NCI-H146 treated with DMSO at 0.1 percent for 48 hours (cell line): Measurements from ENCODE around the gene CIPC.

Experiments
- DNase-seq: peaks from one replicate; lab custom pipeline; 2025; ENCODE audit not compliant: unreplicated experiment; lab: John Stamatoyannopoulos, UW

CIPC gene

DNA sequence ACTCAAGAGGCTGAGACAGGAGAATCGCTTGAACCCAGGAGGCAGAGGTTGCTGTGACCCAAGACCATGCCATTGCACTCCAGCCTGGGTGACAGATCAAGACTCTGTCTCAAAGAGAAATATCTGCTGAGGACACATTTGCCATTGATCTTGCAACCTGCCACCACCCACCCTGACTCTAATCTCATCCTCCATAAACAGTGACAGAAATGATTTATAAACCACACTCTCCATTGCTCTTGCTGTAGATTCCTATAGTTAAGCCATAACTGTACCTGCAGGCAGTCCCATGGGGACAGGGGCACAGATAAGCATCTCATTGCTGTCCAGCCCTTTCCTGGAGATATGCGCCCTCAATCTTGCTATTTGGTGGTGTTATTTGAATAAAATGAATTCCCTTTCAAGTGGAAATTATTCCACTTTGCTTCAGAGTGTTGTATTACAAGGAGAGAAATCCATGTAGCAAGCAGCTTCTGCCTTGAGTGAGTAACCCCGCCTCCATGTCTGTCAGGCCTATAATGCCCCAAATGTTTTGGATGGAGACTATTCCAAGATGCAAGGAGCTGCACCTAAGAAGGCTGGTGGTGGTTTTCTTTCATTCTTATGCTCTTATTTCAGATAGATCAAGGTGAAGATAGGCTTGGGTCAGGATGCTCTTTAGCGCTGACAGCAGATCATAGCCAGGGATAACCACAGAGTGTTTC is 46.5 kb downstream of the CIPC start:
- no peak for DNase-seq

DNA sequence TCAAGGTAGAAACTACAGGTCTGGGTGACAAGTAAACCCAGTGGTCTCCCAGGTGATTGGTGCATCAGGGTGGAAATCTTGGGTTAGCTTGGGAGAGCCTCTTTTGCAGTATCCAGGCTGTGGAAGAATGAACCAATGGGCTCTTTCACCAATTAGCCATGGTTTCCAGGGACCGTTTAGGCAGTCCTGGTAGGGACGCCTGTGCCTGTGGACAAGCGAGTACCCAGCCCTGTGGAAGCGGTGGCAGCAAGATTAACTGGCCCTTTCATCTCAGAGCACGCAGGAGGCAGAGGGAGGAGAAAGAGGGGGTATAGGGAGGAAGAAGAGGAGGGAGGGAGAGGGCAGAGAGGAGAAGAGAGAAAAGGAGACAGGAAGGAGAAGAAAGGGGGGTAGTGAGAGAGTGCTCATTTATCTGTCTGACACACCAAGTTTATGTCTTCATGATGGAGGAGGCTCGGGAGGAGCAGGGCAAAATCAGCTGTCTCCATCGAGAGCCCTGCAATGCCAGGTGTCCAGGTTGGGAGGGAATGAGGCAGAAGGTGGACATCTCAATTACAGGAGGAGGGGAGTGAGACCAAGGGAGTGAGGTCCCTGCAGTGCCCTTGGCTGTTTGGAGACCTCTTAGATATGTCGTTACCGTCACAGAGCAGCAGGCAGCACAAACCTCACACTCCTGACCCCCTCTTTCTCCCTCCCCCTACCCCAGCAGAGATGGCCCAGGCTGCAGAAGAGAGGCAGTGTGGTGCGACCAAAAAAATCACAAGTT is 48.1 kb downstream of the CIPC start:
- no peak for DNase-seq

GRCh38 chr14:77148510-77149231 is 50.6 kb downstream of the CIPC start:
- no peak for DNase-seq

DNA sequence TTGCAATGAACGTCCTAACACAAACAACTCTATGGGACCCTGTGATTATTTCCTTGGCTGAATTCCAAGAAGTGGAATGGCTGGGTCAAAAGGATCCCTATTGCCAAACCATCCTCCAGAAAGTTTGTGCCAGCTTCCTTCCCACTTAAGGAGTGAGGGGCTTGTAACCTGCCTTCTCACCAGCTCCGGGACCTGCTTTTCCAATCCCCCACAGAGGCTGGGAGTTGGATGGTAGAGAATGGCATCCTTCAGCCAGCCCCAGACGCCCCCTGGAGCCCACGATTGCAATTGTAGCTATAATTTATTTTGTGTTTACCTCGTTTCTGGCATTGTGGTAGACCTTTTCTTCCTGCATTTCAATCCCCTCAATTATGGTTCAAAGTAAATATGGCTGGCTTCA is 53.2 kb downstream of the CIPC start:
- DNase-seq, result peak; percentile 29

- DNase-seq, result peak; percentile 37
Measured at GRCh38 chr14:77151918-77152588, 54.0 kb downstream of the CIPC start.

- DNase-seq, result no peak
Measured at GRCh38 chr14:77153802-77154201, 55.7 kb downstream of the CIPC start.

GRCh38 chr14:77154421-77154820 is 56.4 kb downstream of the CIPC start:
- peak; percentile 31 for DNase-seq

DNA sequence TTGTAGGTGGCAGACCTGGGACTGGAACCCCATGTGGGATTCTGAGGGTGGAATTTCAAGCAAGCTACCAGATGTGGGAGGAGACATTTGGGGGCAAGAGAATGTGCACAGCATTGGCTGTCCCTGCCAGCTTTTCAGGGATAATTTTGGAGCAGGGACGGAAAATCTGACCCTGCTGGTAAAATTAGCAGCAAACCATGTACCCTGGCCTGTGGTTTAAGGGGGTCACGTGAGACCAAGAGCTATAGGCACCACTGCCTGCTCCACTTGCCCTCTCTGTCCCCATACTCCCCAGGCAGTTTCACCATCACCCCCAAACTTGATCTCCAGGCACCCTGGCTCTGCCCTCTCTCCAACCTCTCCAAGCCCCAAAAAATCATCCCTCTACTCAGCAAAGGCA is 57.0 kb downstream of the CIPC start:
- no peak for DNase-seq

DNA sequence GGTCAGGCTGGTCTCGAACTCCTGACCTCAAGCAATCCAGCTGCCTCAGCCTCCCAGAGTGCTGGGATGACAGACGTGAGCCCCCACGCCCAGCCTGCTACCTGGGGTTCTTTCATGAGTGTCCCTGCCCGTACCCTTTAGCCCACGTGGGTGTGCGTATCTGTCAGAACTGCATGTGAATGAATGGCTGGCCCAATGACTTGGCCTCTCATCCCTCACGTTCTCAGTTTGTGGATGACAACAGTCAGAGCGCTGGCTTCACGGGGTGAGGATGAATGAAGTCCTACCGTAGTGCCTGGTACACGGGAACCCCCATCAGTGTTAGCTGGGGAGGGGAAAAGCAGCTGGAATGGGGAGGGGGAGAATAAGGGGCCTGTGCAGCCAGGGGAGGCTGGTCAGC is 59.7 kb downstream of the CIPC start:
- no peak for DNase-seq

DNA sequence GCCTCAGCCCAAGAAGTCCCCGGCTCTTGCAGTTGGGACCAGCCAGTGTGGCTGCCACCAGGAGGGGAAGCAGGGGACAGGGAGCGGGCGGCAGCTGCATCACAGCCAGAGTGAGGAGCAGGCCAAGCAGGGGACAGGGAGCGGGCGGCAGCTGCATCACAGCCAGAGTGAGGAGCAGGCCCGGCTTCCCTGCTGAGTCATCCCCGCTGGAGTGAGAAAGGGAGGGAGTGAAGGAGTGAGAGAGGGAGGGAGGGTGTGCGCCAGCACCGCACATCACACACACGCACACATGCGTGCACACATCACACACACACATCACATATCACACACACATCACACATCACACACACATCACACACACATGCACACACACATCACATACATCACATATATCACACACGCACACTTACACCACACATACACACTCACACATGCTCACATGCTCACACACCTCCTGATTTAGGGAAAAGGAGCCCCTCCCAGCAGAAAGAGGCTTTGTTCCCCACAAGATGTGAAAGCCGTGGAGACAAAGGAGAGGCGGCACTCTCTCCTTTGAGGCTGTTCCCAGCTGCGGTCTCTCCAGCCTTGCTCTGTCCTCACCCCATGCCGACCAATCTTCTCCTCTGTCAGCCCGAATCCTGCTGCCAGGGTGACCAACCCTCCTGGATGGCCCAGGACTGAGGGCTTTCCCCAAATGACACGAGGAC is 60.3 kb downstream of the CIPC start:
- peak; percentile 58 for DNase-seq

DNA sequence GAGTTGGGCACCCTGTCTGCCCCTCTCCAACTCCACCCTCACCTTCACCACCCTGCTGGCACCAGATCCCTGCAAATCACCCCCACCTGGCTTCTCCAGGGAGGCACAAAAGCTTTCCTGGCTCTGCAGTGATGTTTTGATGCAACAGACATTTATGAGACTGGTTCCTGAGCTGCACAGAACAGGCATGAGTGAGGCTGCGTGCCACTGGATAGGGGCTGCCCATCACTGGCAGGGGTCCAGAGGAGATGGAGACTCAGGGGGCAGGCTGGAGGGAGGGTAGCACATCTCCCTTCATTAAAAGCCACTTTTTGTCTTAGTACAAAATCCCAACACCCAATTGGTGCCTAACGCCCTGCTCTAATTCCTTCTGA is 60.8 kb downstream of the CIPC start:
- DNase-seq, result no peak

DNA sequence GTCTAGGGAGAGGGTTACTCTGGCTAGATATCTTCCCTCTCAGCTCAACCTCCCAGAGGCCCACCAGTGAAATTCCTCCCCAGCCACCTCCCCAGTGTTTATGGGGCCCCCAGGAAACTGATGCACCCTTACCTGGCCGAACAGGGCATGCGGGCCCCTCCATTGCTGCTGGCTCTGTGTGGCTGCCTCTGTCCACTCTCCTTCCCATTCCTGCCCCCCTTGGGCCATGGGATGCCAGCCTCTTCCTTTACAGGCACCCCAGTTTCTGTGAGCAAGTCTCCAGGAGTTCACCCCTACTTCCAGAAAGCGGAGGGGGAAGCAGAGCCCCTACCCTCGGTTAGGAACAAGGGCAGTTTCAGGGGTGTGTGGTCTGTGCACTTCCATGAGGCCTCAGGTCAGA is 63.0 kb downstream of the CIPC start:
- no peak for DNase-seq
